RWPE2 (cell line): ENCODE measurements around the gene GRAMD1B.

Source experiments
- ATAC-seq: fragments of 200-7000 bp; cut with Tn5 transposase; 3 replicates; pipeline ENCODE4 v1.9.1; 2021; ENCODE audit warnings: low read depth
- DNase-seq: peaks from one replicate; pipeline ENCODE4 v3.0.0-alpha.2; 2020; ENCODE audit warnings: low spot score
- H3K27ac ChIP-seq: fragments of 450-650 bp; 2 replicates; pipeline ENCODE4 v1.5.1; 2017; ENCODE audit warnings: mild to moderate bottlenecking; ENCODE audit not compliant: poor library complexity, severe bottlenecking
- H3K27me3 ChIP-seq: fragments of 250-450 bp; sonication (Bioruptor Pico); 2 replicates; pipeline ENCODE4 v1.5.1; 2021; ENCODE audit warnings: mild to moderate bottlenecking, moderate library complexity; ENCODE audit not compliant: insufficient read depth, poor library complexity, severe bottlenecking
- H3K36me3 ChIP-seq: fragments of 250-450 bp; sonication (Bioruptor Pico); 2 replicates; pipeline ENCODE4 v1.5.1; 2020; ENCODE audit warnings: low read depth, mild to moderate bottlenecking, moderate library complexity
- H3K4me1 ChIP-seq: fragments of 250-450 bp; sonication (Bioruptor Pico); 2 replicates; pipeline ENCODE4 v1.5.1; 2021; ENCODE audit warnings: mild to moderate bottlenecking, moderate library complexity; ENCODE audit not compliant: insufficient read depth, poor library complexity, severe bottlenecking
- H3K4me3 ChIP-seq: fragments of 250-450 bp; sonication (Bioruptor Pico); 2 replicates; pipeline ENCODE4 v1.5.1; 2021; ENCODE audit warnings: mild to moderate bottlenecking, moderate library complexity; ENCODE audit not compliant: severe bottlenecking
- H3K9me3 ChIP-seq: fragments of 250-450 bp; sonication (Bioruptor Pico); 2 replicates; pipeline ENCODE4 v1.5.1; 2021; ENCODE audit warnings: mild to moderate bottlenecking, moderate library complexity; ENCODE audit not compliant: severe bottlenecking
- TF ChIP-seq, protein P1 (sequence below): fragments of 450-650 bp; IDR thresholded peaks from one replicate; pipeline ENCODE4 v1.5.1; 2017; ENCODE audit warnings: mild to moderate bottlenecking, moderate library complexity; ENCODE audit not compliant: poor library complexity, severe bottlenecking

GRAMD1B gene

DNA sequence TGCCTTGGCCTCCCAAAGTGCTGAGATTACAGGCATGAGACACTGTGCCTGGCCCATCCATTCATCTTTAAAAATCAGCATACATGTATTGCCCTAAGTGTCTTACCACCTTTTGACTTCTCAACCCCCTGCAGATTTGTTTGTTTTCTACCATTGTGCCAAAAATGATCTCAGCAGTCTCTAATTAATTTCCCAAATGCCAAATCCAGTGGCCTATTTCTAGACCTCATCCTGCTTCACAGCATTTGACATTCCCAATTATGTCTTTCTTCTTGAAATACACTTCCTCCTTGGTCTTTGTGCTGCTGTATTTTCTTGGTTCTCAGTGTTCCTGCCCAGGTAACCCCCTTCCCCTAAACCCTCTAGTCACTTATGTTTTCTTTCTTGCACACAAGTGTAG is 46.0 kb upstream of the GRAMD1B start:
- H3K36me3 ChIP-seq, result no peaks in the 10 kb centered on the region
- no peak for DNase-seq
- H3K4me1 ChIP-seq, result no peaks in the 10 kb centered on the region
- no peak overlapping the region for H3K27ac ChIP-seq
- TF ChIP-seq, protein P1, sequence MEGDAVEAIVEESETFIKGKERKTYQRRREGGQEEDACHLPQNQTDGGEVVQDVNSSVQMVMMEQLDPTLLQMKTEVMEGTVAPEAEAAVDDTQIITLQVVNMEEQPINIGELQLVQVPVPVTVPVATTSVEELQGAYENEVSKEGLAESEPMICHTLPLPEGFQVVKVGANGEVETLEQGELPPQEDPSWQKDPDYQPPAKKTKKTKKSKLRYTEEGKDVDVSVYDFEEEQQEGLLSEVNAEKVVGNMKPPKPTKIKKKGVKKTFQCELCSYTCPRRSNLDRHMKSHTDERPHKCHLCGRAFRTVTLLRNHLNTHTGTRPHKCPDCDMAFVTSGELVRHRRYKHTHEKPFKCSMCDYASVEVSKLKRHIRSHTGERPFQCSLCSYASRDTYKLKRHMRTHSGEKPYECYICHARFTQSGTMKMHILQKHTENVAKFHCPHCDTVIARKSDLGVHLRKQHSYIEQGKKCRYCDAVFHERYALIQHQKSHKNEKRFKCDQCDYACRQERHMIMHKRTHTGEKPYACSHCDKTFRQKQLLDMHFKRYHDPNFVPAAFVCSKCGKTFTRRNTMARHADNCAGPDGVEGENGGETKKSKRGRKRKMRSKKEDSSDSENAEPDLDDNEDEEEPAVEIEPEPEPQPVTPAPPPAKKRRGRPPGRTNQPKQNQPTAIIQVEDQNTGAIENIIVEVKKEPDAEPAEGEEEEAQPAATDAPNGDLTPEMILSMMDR, result no peak
- no peaks in the 10 kb centered on the region for H3K9me3 ChIP-seq
- no peak for ATAC-seq
- no peaks in the 10 kb centered on the region for H3K27me3 ChIP-seq
- H3K4me3 ChIP-seq, result no peak overlapping the region

DNA sequence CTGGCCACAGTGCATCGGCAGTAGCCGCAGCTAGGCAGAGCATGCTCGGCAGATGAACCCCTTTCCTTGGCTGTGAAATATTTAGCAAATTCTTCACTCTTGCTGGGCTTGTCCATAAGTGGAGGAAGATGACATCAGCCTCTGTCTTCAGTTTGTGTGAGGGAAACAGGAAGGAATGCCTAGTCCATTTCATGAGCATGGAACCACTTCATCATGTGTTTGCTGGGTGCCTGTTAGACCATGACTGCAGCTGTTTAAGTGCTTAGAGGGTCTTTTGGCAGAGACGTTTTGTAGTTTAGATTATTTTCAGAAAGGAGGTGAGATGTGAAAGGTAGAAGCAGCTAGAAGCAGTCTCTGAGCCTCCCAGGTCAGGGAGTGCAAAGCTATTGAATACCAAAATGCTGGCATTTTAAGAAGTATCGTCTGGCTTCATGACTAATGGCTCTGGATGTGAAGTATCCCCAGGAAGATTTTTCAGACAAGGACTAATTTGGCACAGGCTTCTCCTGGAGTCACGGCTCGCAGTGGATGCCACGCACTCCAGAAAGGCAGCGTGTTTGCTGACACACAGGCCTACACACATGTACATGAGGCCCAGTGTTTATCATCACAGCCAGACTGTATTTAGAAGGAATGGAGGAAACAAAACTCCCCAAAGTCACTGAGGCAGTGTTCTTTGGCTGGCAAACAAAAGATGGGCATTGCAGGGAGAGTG is 43.1 kb upstream of the GRAMD1B start:
- Histone ChIP-seq H3K4me3 (no peak overlapping the region), H3K27me3 (no peaks in the 10 kb centered on the region), H3K36me3 (no peaks in the 10 kb centered on the region), H3K27ac (no peak overlapping the region), H3K4me1 (no peaks in the 10 kb centered on the region), H3K9me3 (no peaks in the 10 kb centered on the region)
- TF ChIP-seq, protein P1, result no peak
- ATAC-seq (no peak), DNase-seq (no peak)

DNA sequence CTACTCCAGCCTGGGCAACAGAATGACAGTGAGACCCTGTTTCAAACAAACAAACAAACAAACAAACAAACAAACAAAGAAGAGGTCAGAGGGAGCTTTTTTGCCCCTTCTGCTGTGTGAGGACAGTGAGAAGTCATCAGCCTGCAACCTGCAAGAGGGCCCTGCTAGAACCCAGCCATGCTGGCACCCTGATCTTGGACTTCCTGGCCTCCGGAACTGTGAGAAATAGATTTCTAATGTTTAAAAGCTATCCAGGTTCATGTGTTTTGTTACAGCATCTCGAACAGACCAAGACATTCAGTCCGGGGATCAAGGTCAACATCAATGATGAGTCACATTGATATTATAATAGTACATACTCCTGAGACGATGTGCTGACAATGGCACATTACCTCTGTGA is 41.4 kb upstream of the GRAMD1B start:
- DNase-seq (no peak), ATAC-seq (no peak)
- Histone ChIP-seq H3K9me3 (no peaks in the 10 kb centered on the region), H3K27me3 (peaks cover 3% of the 10 kb centered on the region), H3K4me1 (no peaks in the 10 kb centered on the region), H3K4me3 (no peak overlapping the region), H3K27ac (no peak overlapping the region), H3K36me3 (no peaks in the 10 kb centered on the region)
- TF ChIP-seq, protein P1, result no peak

- Histone ChIP-seq H3K27me3 (peaks cover 3% of the 10 kb centered on the region), H3K4me1 (no peaks in the 10 kb centered on the region), H3K36me3 (no peaks in the 10 kb centered on the region), H3K4me3 (no peak overlapping the region), H3K27ac (no peak overlapping the region), H3K9me3 (no peaks in the 10 kb centered on the region)
- TF ChIP-seq, protein P1, result no peak
- DNase-seq, result no peak
- no peak for ATAC-seq
These were observed 39.9 kb upstream of the GRAMD1B start for GRCh38 chr11:123390146-123390545.

- Histone ChIP-seq H3K27ac (no peak overlapping the region), H3K36me3 (no peaks in the 10 kb centered on the region), H3K27me3 (peaks cover 3% of the 10 kb centered on the region), H3K4me1 (no peaks in the 10 kb centered on the region), H3K4me3 (no peak overlapping the region), H3K9me3 (no peaks in the 10 kb centered on the region)
- ATAC-seq (no peak), DNase-seq (no peak)
- TF ChIP-seq, protein P1, result no peak
These were observed 38.3 kb upstream of the GRAMD1B start for GRCh38 chr11:123391646-123392348.
